H1 (cell line): ENCODE measurements around the gene LARP4B. TPM values are rescaled to one million over a fixed set of nuclear protein-coding genes. Genes with fewer than 3 reads are reported as not detected.

Experiments
- ASH2L ChIP-seq: fragments of 200-600, 300-600 bp; sonication (generic); IDR thresholded peaks from one replicate; pipeline ENCODE4 v1.7.1; 2017; ENCODE audit warnings: low read length
- BCL11A ChIP-seq, 2 experiments: IDR thresholded peaks; one replicate each; pipeline ENCODE4 v1.6.1; 2011; ENCODE audit warnings: low read depth in 2 of 2, low read length in 2 of 2, mild to moderate bottlenecking in 2 of 2
- HDAC6 ChIP-seq: IDR thresholded peaks from one replicate; pipeline ENCODE4 v1.7.1; 2012; ENCODE audit warnings: low read depth, mild to moderate bottlenecking, inconsistent platforms, low read length, moderate library complexity
- RAD21 ChIP-seq, 2 experiments: IDR thresholded peaks in 1 of 2; conservative IDR thresholded peaks in 1 of 2; 2 replicates each; pipeline ENCODE4 v1.6.1; 2011; ENCODE audit warnings: low read depth in 2 of 2, low read length in 2 of 2, improper control_type of control experiment in 1 of 2, inconsistent platforms in 1 of 2, mild to moderate bottlenecking in 1 of 2, moderate library complexity in 1 of 2
- RXRA ChIP-seq: IDR thresholded peaks from 2 replicates; pipeline ENCODE4 v1.6.1; 2011; ENCODE audit warnings: low read depth, mild to moderate bottlenecking, low read length, moderate library complexity; ENCODE audit not compliant: insufficient read depth
- SIX5 ChIP-seq: IDR thresholded peaks from 2 replicates; pipeline ENCODE4 v1.6.1; 2011; ENCODE audit warnings: mild to moderate bottlenecking, low read depth, low read length
- polyA plus RNA-seq, 7 experiments: library from polyadenylated mRNA; depleted of rRNA in 3 of 7; stranded (reverse) in 5 of 7; unstranded in 2 of 7; fragments of >200 nt in 5 of 7; fragments of 200-250 nt in 2 of 7; gene quantifications; 1 replicate in 5 of 7; 2 replicates in 1 of 7; 4 replicates in 1 of 7; pipeline versions ENCODE4 v1.2.1 to v1.2.3, GENCODE V29; 2011 to 2013; ENCODE audit warnings: missing spikeins in 2 of 7, mixed read lengths in 2 of 7
- total RNA-seq: library from RNA; stranded (reverse); fragmentation: NEBNext Ultra II Directional; extraction: Animal tissue kit (Norgen Biotek cat#: 25700); gene quantifications from 2 replicates; pipeline ENCODE4 v1.2.1, GENCODE V29; 2021

LARP4B gene
- total and polyA plus RNA-seq, 2 of the 8 experiments (the other 6 are each of a cell fraction or from before 2014, with no cell fraction given): 20.1 to 78.6 TPM

GRCh38 chr10:963655-964054 lies 32.1 kb upstream of the LARP4B start (continued):
- TF ChIP-seq HDAC6: no peak
- no peak for TF ChIP-seq BCL11A (IDR thresholded peaks at IDR 0.05; ENCODE audit: low read depth in 2 of 2, low read length in 2 of 2)
- TF ChIP-seq SIX5: no peak
- TF ChIP-seq RAD21 (IDR thresholded peaks at IDR 0.05 in 1 of 2, conservative IDR thresholded peaks at IDR 0.05 in 1 of 2; ENCODE audit: low read depth in 2 of 2, low read length in 2 of 2): no peak
- no peak for TF ChIP-seq RXRA
- no peak for TF ChIP-seq ASH2L
- TF ChIP-seq, all 59 proteins: peak for 0
